H54 (cell line): ENCODE measurements around the gene TRIM49D2.
"Not testable (repeated sequence)": the region's sequence is repeated elsewhere in the genome, so short reads cannot be mapped to it uniquely, and the experiment has no call there.

Experiments used
- DNase-seq: peaks from one replicate; pipeline ENCODE4 v3.0.0; 2011; ENCODE audit warnings: low spot score, mixed read lengths; ENCODE audit not compliant: insufficient read length
- FAIRE-seq: peaks from 3 replicates; lab custom pipeline; 2011; peaks lifted over from hg19 to GRCh38; lab: Jason Lieb, UNC
- POLR2A ChIP-seq: IDR thresholded peaks from 2 replicates; pipeline ENCODE4 v1.6.1; 2011; ENCODE audit warnings: low read depth, mild to moderate bottlenecking, low read length

The TRIM49D2 gene, protein sequence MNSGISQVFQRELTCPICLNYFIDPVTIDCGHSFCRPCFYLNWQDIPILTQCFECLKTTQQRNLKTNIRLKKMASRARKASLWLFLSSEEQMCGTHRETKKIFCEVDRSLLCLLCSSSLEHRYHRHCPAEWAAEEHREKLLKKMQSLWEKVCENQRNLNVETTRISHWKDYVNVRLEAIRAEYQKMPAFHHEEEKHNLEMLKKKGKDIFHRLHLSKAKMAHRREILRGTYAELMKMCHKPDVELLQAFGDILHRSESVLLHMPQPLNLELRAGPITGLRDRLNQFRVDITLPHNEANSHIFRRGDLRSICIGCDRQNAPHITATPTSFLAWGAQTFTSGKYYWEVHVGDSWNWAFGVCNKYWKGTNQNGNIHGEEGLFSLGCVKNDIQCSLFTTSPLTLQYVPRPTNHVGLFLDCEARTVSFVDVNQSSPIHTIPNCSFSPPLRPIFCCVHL

DNA sequence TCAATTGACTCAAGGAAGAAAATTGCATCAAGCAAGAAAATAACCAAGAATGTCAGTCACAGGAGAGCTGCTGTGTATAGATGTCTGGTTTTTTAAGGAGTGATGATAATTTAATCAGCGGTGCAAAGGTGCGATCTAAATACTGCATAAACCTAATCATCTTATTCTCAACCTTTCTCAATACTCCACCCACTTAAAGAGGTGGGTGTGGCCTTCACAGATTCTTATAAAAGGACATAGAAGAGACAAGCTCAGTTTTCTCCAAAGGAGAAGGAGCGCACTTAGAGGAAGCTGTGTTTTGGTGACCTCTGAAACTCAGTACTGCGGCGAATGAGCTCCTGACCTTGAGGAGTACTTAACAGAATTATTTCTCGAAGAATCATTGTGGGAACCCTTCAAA lies at the start of gene TRIM49D2:
TRIM49D2 (plus strand) TSS at position 301 of the 400 bp plus-strand sequence. CDS start 2,698 bp downstream, outside the sequence.
- not testable (repeated sequence) for DNase-seq, FAIRE-seq

DNA sequence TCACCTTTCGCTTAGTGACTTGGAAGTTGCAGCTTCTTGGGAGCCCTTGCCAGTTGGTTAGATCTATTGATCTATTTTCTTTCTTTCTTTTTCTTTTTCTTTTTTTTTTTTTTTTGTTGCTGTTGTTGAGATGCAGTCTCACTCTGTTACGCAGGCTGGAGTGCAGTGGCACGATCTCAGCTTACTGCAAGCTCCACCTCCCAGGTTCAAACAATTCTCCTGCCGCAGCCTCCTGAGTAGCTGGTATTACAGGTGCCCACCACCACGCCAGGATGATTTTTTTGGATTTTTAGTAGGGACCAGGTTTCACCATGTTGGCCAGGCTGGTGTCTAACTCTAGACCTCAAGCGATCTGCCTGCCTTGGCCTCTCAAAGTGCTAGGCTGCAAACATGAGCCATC lies 46.4 kb upstream of the TRIM49D2 start:
- not testable (repeated sequence) for DNase-seq, FAIRE-seq

DNA sequence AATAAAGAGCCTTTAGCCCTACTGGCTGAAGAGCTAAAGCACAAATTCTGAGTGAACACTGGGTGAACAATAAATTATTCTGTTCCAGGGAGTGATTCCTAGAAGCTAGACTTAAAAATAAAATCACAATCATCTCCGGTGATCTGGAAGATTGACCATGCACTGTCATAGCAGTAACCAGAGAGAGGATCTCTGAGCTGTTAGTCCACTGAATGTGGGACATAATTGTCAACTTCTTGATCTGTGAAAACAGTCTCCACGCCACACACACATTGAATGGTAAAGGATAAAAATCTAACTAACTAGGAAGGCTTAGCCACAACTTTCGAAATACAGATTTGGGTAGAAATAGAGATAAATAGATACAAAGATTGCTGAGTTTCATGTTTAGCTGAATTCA lies 30.6 kb upstream of the TRIM49D2 start:
- not testable (repeated sequence) for DNase-seq, FAIRE-seq

DNA sequence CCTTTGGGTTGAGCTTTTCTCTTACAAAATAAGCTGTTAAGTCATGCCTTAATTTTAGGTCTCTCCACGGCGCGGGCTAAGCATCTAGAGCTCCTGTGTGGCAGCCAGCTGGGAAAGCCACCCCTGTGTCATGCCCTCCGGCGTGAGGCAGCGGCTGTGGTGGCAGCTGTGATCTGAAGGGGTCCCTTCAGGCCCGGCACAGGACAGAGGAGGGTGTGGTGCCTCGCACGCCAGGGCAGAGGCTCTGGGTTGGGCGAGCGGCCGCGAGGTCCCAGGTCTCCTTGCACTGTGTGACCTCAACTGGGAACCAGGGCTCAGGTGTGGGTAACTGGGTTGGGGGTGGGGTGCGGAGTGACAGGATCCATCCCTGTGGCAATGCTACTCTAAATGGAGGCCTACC lies 23.1 kb upstream of the TRIM49D2 start:
- not testable (repeated sequence) for FAIRE-seq, DNase-seq

GRCh38 chr11:89922195-89922660 lies 1.6 kb upstream of the TRIM49D2 start, which contains the start of gene TRIM49D1:
TSS of gene TRIM49D1 (minus strand) at chr11:89922245. CDS start at chr11:89917710, 4,535 bp downstream.
- FAIRE-seq (no peak), DNase-seq (no peak)
- TF ChIP-seq POLR2A: no peak

DNA sequence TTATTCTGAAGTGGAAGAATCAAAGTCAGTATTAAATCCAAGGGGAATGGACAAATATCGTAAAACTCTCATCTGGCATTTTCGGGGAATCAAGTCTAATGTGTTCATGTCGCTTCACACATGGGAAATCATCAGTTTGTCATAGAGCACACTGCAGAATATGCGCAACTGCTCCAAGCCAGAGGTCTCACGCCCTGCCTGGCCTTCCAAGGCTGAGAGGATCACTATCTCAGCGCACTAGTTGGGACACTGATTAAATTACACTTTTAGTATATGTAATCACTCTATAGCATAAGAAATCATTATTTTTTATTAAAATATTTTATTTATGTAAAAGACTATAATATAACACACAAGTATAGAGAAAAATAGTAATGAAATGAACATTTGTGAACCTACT lies 37.0 kb downstream of the TRIM49D2 start:
- not testable (repeated sequence) for DNase-seq, FAIRE-seq

DNA sequence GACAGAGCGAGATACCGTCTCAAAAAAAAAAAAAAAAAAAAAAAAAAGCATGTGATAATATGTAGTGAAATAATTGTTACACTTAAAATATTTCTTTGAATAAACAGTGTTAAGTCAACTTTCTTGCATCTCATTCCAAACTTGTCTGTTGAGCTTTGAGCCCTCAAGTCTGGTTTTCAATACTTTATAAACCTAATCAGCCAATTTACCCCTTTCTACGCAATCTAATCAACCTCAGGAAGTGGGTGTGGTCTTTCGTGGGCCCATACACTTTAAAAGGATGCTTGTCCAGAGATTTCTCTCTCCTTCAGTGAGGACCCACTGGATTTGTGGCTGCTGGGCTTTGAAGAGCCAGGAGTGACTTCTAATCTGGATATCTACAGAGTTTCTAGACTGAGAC lies 41.9 kb downstream of the TRIM49D2 start, which contains the start of gene TRIM64:
TRIM64 (plus strand) TSS at position 301 of the 400 bp plus-strand sequence. CDS start 2,467 bp downstream, outside the sequence.
- FAIRE-seq, DNase-seq: not testable (repeated sequence)
